ENCODE data around the gene FBXW7.
A peak's percentile ranks its signal among the peaks of the same experiment; 100 is the strongest.

FBXW7 gene

GRCh38 chr4:152339576-152339975, 196.3 kb downstream of the FBXW7 start:
- Histone ChIP-seq H3K4me1 (ENCODE audit: control insufficient read depth in 1 of 2, insufficient read depth in 2 of 2, low read length in 2 of 2) (no peaks in the 10 kb centered on the region), H3K4me2 (ENCODE audit: low read length) (no peak overlapping the region), H3K79me1 (ENCODE audit: low read length) (no peaks in the 10 kb centered on the region), H2BK12ac (ENCODE audit: low read length) (no peak overlapping the region), H3K18ac (ENCODE audit: low read length) (no peak overlapping the region), H3K14ac (ENCODE audit: low read length) (no peak overlapping the region), H3K9me3 (ENCODE audit: insufficient read depth, low read depth, low read length) (no peaks in the 10 kb centered on the region), H2BK120ac (ENCODE audit: insufficient read depth, low read length, poor library complexity) (no peak overlapping the region), H3K27ac (ENCODE audit: low read depth, low read length) (no peak overlapping the region), H4K12ac (ENCODE audit: low read depth, low read length) (no peak overlapping the region), H2AK5ac (ENCODE audit: low read length) (no peak overlapping the region), H3K79me2 (ENCODE audit: control insufficient read depth, insufficient read depth, low read length, poor library complexity) (no peaks in the 10 kb centered on the region), H4K8ac (ENCODE audit: low read depth, low read length) (no peak overlapping the region), H2BK5ac (ENCODE audit: low read depth, low read length, poor library complexity) (no peak overlapping the region), H3K4me3 (ENCODE audit: low read depth, low read length) (no peak overlapping the region), H4K91ac (ENCODE audit: low read depth, low read length) (no peak overlapping the region), H3K9ac (ENCODE audit: low read length) (no peak overlapping the region), H3K27me3 (ENCODE audit: insufficient read depth, low read length) (no peaks in the 10 kb centered on the region), H3K4ac (ENCODE audit: low read depth, low read length) (no peak overlapping the region), H2AFZ (ENCODE audit: insufficient read depth, low read length, poor library complexity) (no peak overlapping the region), H3K23ac (ENCODE audit: low read length) (no peak overlapping the region), H3K36me3 (ENCODE audit: control insufficient read depth in 1 of 2, insufficient read depth in 2 of 2, low read length in 2 of 2) (no peaks in the 10 kb centered on the region)
- DNase-seq = no peak
- no CpG with 5 or more reads among the region's 4 CpGs for WGBS (ENCODE audit: extremely low coverage, insufficient coverage, insufficient read length)

- Histone ChIP-seq H3K4ac (ENCODE audit: low read depth, low read length) (no peak overlapping the region), H3K9ac (ENCODE audit: low read length) (no peak overlapping the region), H3K4me3 (ENCODE audit: low read depth, low read length) (no peak overlapping the region), H4K91ac (ENCODE audit: low read depth, low read length) (no peak overlapping the region), H3K9me3 (ENCODE audit: insufficient read depth, low read depth, low read length) (no peaks in the 10 kb centered on the region), H4K12ac (ENCODE audit: low read depth, low read length) (no peak overlapping the region), H3K14ac (ENCODE audit: low read length) (no peak overlapping the region), H3K4me2 (ENCODE audit: low read length) (no peak overlapping the region), H2AFZ (ENCODE audit: insufficient read depth, low read length, poor library complexity) (no peak overlapping the region), H3K79me1 (ENCODE audit: low read length) (no peaks in the 10 kb centered on the region), H2BK12ac (ENCODE audit: low read length) (no peak overlapping the region), H4K8ac (ENCODE audit: low read depth, low read length) (no peak overlapping the region), H3K79me2 (ENCODE audit: control insufficient read depth, insufficient read depth, low read length, poor library complexity) (no peaks in the 10 kb centered on the region), H3K27ac (ENCODE audit: low read depth, low read length) (no peak overlapping the region), H3K18ac (ENCODE audit: low read length) (no peak overlapping the region), H2BK5ac (ENCODE audit: low read depth, low read length, poor library complexity) (no peak overlapping the region), H3K4me1 (ENCODE audit: control insufficient read depth in 1 of 2, insufficient read depth in 2 of 2, low read length in 2 of 2) (no peaks in the 10 kb centered on the region), H3K23ac (ENCODE audit: low read length) (no peak overlapping the region), H3K27me3 (ENCODE audit: insufficient read depth, low read length) (no peaks in the 10 kb centered on the region), H2AK5ac (ENCODE audit: low read length) (no peak overlapping the region), H3K36me3 (ENCODE audit: control insufficient read depth in 1 of 2, insufficient read depth in 2 of 2, low read length in 2 of 2) (no peaks in the 10 kb centered on the region), H2BK120ac (ENCODE audit: insufficient read depth, low read length, poor library complexity) (no peak overlapping the region)
- WGBS (ENCODE audit: extremely low coverage, insufficient coverage, insufficient read length) = no CpG with 5 or more reads among the region's 3 CpGs
- no peak for DNase-seq
These were observed 201.0 kb downstream of the FBXW7 start for GRCh38 chr4:152334931-152335330.

GRCh38 chr4:152331042-152331441, 204.8 kb downstream of the FBXW7 start:
- Histone ChIP-seq H3K27me3 (ENCODE audit: insufficient read depth, low read length) (no peaks in the 10 kb centered on the region), H3K79me1 (ENCODE audit: low read length) (no peaks in the 10 kb centered on the region), H3K36me3 (ENCODE audit: control insufficient read depth in 1 of 2, insufficient read depth in 2 of 2, low read length in 2 of 2) (no peaks in the 10 kb centered on the region), H3K27ac (ENCODE audit: low read depth, low read length) (no peak overlapping the region), H2BK5ac (ENCODE audit: low read depth, low read length, poor library complexity) (no peak overlapping the region), H3K14ac (ENCODE audit: low read length) (no peak overlapping the region), H3K9ac (ENCODE audit: low read length) (no peak overlapping the region), H2AK5ac (ENCODE audit: low read length) (no peak overlapping the region), H3K4me1 (ENCODE audit: control insufficient read depth in 1 of 2, insufficient read depth in 2 of 2, low read length in 2 of 2) (peaks cover under 1% of the 10 kb centered on the region in 2 experiments), H3K23ac (ENCODE audit: low read length) (no peak overlapping the region), H3K4me2 (ENCODE audit: low read length) (no peak overlapping the region), H2AFZ (ENCODE audit: insufficient read depth, low read length, poor library complexity) (no peak overlapping the region), H3K4me3 (ENCODE audit: low read depth, low read length) (no peak overlapping the region), H2BK120ac (ENCODE audit: insufficient read depth, low read length, poor library complexity) (no peak overlapping the region), H3K9me3 (ENCODE audit: insufficient read depth, low read depth, low read length) (no peaks in the 10 kb centered on the region), H3K18ac (ENCODE audit: low read length) (no peak overlapping the region), H2BK12ac (ENCODE audit: low read length) (no peak overlapping the region), H4K12ac (ENCODE audit: low read depth, low read length) (no peak overlapping the region), H3K4ac (ENCODE audit: low read depth, low read length) (no peak overlapping the region), H3K79me2 (ENCODE audit: control insufficient read depth, insufficient read depth, low read length, poor library complexity) (no peaks in the 10 kb centered on the region), H4K91ac (ENCODE audit: low read depth, low read length) (no peak overlapping the region), H4K8ac (ENCODE audit: low read depth, low read length) (no peak overlapping the region)
- WGBS (ENCODE audit: extremely low coverage, insufficient coverage, insufficient read length) = no CpG with 5 or more reads among the region's 2 CpGs
- no peak for DNase-seq

- Histone ChIP-seq H3K4me3 (ENCODE audit: low read depth, low read length) (no peak overlapping the region), H2BK5ac (ENCODE audit: low read depth, low read length, poor library complexity) (no peak overlapping the region), H3K9me3 (ENCODE audit: insufficient read depth, low read depth, low read length) (no peaks in the 10 kb centered on the region), H4K12ac (ENCODE audit: low read depth, low read length) (no peak overlapping the region), H3K79me2 (ENCODE audit: control insufficient read depth, insufficient read depth, low read length, poor library complexity) (no peaks in the 10 kb centered on the region), H3K18ac (ENCODE audit: low read length) (no peak overlapping the region), H3K4me2 (ENCODE audit: low read length) (no peak overlapping the region), H3K27me3 (ENCODE audit: insufficient read depth, low read length) (no peaks in the 10 kb centered on the region), H2BK120ac (ENCODE audit: insufficient read depth, low read length, poor library complexity) (no peak overlapping the region), H3K4me1 (ENCODE audit: control insufficient read depth in 1 of 2, insufficient read depth in 2 of 2, low read length in 2 of 2) (peaks cover 2% of the 10 kb centered on the region in 2 experiments), H3K23ac (ENCODE audit: low read length) (no peak overlapping the region), H3K9ac (ENCODE audit: low read length) (no peak overlapping the region), H4K91ac (ENCODE audit: low read depth, low read length) (no peak overlapping the region), H3K27ac (ENCODE audit: low read depth, low read length) (no peak overlapping the region), H2AK5ac (ENCODE audit: low read length) (no peak overlapping the region), H3K79me1 (ENCODE audit: low read length) (no peaks in the 10 kb centered on the region), H3K14ac (ENCODE audit: low read length) (no peak overlapping the region), H2BK12ac (ENCODE audit: low read length) (no peak overlapping the region), H3K4ac (ENCODE audit: low read depth, low read length) (no peak overlapping the region), H2AFZ (ENCODE audit: insufficient read depth, low read length, poor library complexity) (no peak overlapping the region), H3K36me3 (ENCODE audit: control insufficient read depth in 1 of 2, insufficient read depth in 2 of 2, low read length in 2 of 2) (no peaks in the 10 kb centered on the region), H4K8ac (ENCODE audit: low read depth, low read length) (no peak overlapping the region)
- no CpG with 5 or more reads among the region's 1 CpG for WGBS (ENCODE audit: extremely low coverage, insufficient coverage, insufficient read length)
- peak; percentile 74 to 90 for DNase-seq
These were observed 207.3 kb downstream of the FBXW7 start for GRCh38 chr4:152328582-152328981.
